HCT116 (cell line): ENCODE results near the gene OGA. TPM values are rescaled to one million over a fixed set of nuclear protein-coding genes. Genes with fewer than 3 reads are reported as not detected.

ENCODE experiments used
- ATAC-seq: fragments of 200-7000 bp; cut with Tn5 transposase; 2 replicates; pipeline ENCODE4 v1.9.1; 2020; ENCODE audit warnings: mild to moderate bottlenecking, moderate library complexity
- BruUV-seq: library from RNA; stranded (reverse); fragments of 400-500 nt; replicated peaks from 2 replicates; lab custom pipeline; 2021; lab: Mats Ljungman, UMichigan
- CTCF ChIA-PET: fragments of 300-600 bp; sonication (Branson Sonifier 250); formaldehyde crosslinking; loops from one replicate; lab custom pipeline; 2021; ENCODE audit warnings: antibody characterized with exemption; lab: Charles Lee
- POLR2A ChIA-PET: fragments of 300-600, 350-600 bp; sonication (Branson Sonifier 250); formaldehyde crosslinking; loops from one replicate; lab custom pipeline; 2021; ENCODE audit warnings: antibody characterized with exemption; lab: Charles Lee
- RAD21 ChIA-PET, 2 experiments: fragments of 300-600 bp; sonication (Branson Sonifier 250); formaldehyde crosslinking; loops; one replicate each; lab custom pipeline; 2023; ENCODE audit warnings: low total read pairs in 2 of 2; ENCODE audit not compliant: uncharacterized antibody in 2 of 2, unreplicated experiment in 2 of 2, low non-redundant PET in 1 of 2; lab: Charles Lee
- DNase-seq: peaks from one replicate; pipeline ENCODE4 v3.0.0-alpha.2; 2010; ENCODE audit warnings: low read depth, low spot score
- H2AFZ ChIP-seq: fragments of 200-600 bp; shearing (Covaris generic), sonication (generic); 2 replicates; pipeline ENCODE4 v1.6.1; 2017; ENCODE audit warnings: low read depth, mixed run types, mixed read lengths, antibody characterized with exemption, low read length; ENCODE audit not compliant: poor library complexity, severe bottlenecking
- H3K27ac ChIP-seq: 2 replicates; pipeline ENCODE4 v1.5.1; 2012; ENCODE audit warnings: low read depth, low read length
- H3K27me3 ChIP-seq: fragments of 200-600 bp; sonication (generic); 2 replicates; pipeline ENCODE4 v1.6.1; 2016; ENCODE audit warnings: mixed run types, low read length, mixed read lengths; ENCODE audit not compliant: insufficient read depth
- H3K36me3 ChIP-seq, 2 experiments: fragments of 200-500 bp in 1 of 2; fragments of 200-600 bp in 1 of 2; sonication (Bioruptor generic) in 1 of 2; sonication (generic) in 1 of 2; 2 replicates each; pipeline versions ENCODE4 v1.5.1 to v1.6.1; 2014 to 2016; ENCODE audit warnings: low read length in 2 of 2, inconsistent platforms in 1 of 2, mixed read lengths in 1 of 2, mixed run types in 1 of 2; ENCODE audit not compliant: insufficient read depth in 2 of 2, control insufficient read depth in 1 of 2
- H3K4me1 ChIP-seq, 2 experiments: fragments of 200-600 bp in 1 of 2; sonication (generic) in 1 of 2; 2 replicates each; pipeline versions ENCODE4 v1.5.1 to v1.6.1; 2012 to 2017; ENCODE audit warnings: low read length in 2 of 2, inconsistent platforms in 1 of 2, mild to moderate bottlenecking in 1 of 2, mixed read lengths in 1 of 2, mixed run types in 1 of 2, moderate library complexity in 1 of 2; ENCODE audit not compliant: insufficient read depth in 2 of 2, control insufficient read depth in 1 of 2
- H3K4me2 ChIP-seq: fragments of 200-600 bp; sonication (generic); 2 replicates; pipeline ENCODE4 v1.6.1; 2017; ENCODE audit warnings: mixed run types, low read length, mixed read lengths
- H3K4me3 ChIP-seq, 2 experiments: fragments of 200-600 bp in 1 of 2; sonication (generic) in 1 of 2; replicated peaks in 1 of 2; 2 replicates each; pipeline ENCODE4 v1.5.1; 2011 to 2016; ENCODE audit warnings: low read length in 2 of 2, control low read depth in 1 of 2, low read depth in 1 of 2, mild to moderate bottlenecking in 1 of 2, mixed read lengths in 1 of 2, mixed run types in 1 of 2
- H3K79me2 ChIP-seq: fragments of 200-600 bp; sonication (generic); 2 replicates; pipeline ENCODE4 v1.6.1; 2017; ENCODE audit warnings: mild to moderate bottlenecking, mixed run types, low read length, moderate library complexity, mixed read lengths; ENCODE audit not compliant: insufficient read depth
- H3K9ac ChIP-seq: fragments of 200-600 bp; sonication (generic); 2 replicates; pipeline ENCODE4 v1.6.1; 2016; ENCODE audit warnings: low read length, mixed read lengths
- H3K9me2 ChIP-seq: fragments of 200-600 bp; sonication (generic), shearing (Covaris generic); 2 replicates; pipeline ENCODE4 v1.6.1; 2017; ENCODE audit warnings: mixed run types, mild to moderate bottlenecking, moderate library complexity; ENCODE audit not compliant: insufficient read depth
- H3K9me3 ChIP-seq, 2 experiments: fragments of 200-500 bp in 1 of 2; fragments of 200-600 bp in 1 of 2; sonication (Bioruptor generic) in 1 of 2; sonication (generic) in 1 of 2; 2 replicates each; pipeline ENCODE4 v1.6.1; 2014 to 2017; ENCODE audit warnings: low read length in 2 of 2, mixed read lengths in 2 of 2, inconsistent platforms in 1 of 2, low read depth in 1 of 2, mild to moderate bottlenecking in 1 of 2, mixed run types in 1 of 2, moderate library complexity in 1 of 2; ENCODE audit not compliant: control insufficient read depth in 1 of 2, insufficient read depth in 1 of 2
- H4K20me1 ChIP-seq: fragments of 200-600 bp; sonication (generic), shearing (Covaris generic); 2 replicates; pipeline ENCODE4 v1.6.1; 2017; ENCODE audit warnings: mixed run types, mild to moderate bottlenecking, moderate library complexity; ENCODE audit not compliant: insufficient read depth
- CEBPB ChIP-seq: IDR thresholded peaks from 2 replicates; pipeline ENCODE4 v1.6.1; 2012; ENCODE audit warnings: low read depth
- POLR2A ChIP-seq: IDR thresholded peaks from 2 replicates; pipeline ENCODE4 v1.7.0; 2011; ENCODE audit warnings: borderline replicate concordance; ENCODE audit not compliant: insufficient read depth, insufficient read length; ENCODE audit errors: extremely low read depth
- POLR2AphosphoS5 ChIP-seq: IDR thresholded peaks from 2 replicates; pipeline ENCODE4 v1.6.1; 2011; ENCODE audit warnings: mild to moderate bottlenecking, low read depth, low read length, moderate library complexity
- RAD21 ChIP-seq: IDR thresholded peaks from 2 replicates; pipeline ENCODE4 v1.6.1; 2012; ENCODE audit warnings: low read depth, mild to moderate bottlenecking
- SRF ChIP-seq: IDR thresholded peaks from 2 replicates; pipeline ENCODE4 v1.6.1; 2012; ENCODE audit warnings: low read depth
- TCF7L2 ChIP-seq: IDR thresholded peaks from 2 replicates; pipeline ENCODE4 v1.7.0; 2011; ENCODE audit warnings: borderline replicate concordance, inconsistent platforms; ENCODE audit not compliant: insufficient read depth, insufficient read length; ENCODE audit errors: extremely low read depth
- ZFX ChIP-seq: fragments of 450-650 bp; IDR thresholded peaks from 2 replicates; pipeline ENCODE4 v1.6.1; 2017
- intact Hi-C: fragments of 100-400 bp; cut with micrococcal nuclease; formaldehyde crosslinking; loops from 2 replicates; pipeline ENCODE4 v1.10.0; 2022
- total RNA-seq: library from RNA; stranded (reverse); gene quantifications from one replicate; pipeline ENCODE4 v1.2.1, GENCODE V29; 2021; ENCODE audit not compliant: unreplicated experiment
- TF ChIP-seq, protein P1 (sequence below), 3 experiments: fragments of 200-600 bp in 1 of 3; sonication (generic) in 1 of 3; IDR thresholded peaks in 2 of 3; conservative IDR thresholded peaks in 1 of 3; 2 replicates each; pipeline ENCODE4 v1.5.1; 2012 to 2017; ENCODE audit warnings: low read depth in 2 of 3, low read length in 2 of 3, antibody characterized with exemption in 1 of 3, borderline replicate concordance in 1 of 3, control low read depth in 1 of 3, mild to moderate bottlenecking in 1 of 3, mixed read lengths in 1 of 3, mixed run types in 1 of 3, moderate library complexity in 1 of 3; ENCODE audit not compliant: insufficient read depth in 1 of 3
- TF ChIP-seq, protein P2 (sequence below): IDR thresholded peaks from 2 replicates; pipeline ENCODE4 v1.6.1; 2011; ENCODE audit warnings: mild to moderate bottlenecking, low read length, moderate library complexity; ENCODE audit not compliant: insufficient replicate concordance; ENCODE audit errors: extremely low read depth

OGA gene
- total RNA-seq, 1 experiment from 2014 or later = 127 TPM

DNA sequence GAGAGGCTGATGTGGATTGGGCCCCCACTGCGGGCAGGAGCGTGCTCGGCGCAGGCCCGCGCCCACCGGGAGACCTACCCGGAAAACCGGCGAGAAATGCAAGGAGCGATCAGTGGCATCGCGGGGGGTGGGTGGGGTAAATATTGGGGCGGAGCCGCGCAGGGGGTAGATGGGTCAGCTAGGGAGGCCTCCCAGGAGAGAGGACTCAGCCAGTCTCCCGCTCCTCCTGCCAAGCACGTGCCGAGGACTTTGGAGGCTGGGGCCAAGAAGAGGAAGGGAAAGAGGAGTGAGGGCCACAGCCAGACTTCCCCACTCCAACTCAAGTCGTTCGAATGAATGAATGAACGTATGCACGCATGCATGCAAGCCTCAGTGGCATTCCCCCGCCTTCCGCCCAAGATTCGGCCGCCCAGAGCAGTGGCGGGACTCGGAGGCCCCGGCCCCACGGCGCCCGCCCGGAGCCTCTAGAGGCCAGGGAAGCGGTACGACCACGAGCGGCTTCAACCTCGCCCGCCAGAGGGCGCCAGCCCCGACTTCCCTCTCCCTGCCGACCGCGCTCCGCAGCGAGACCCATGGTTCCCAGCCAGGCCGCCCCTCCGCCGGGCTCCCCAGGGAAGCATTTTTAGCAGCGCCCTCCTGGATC is 38.6 kb downstream of the OGA start:
- H3K27me3 ChIP-seq = no peaks in the 10 kb centered on the region

More for the DNA sequence above, 38.6 kb downstream of the OGA start:
- CTCF ChIA-PET = interaction anchor here (1.0 to 5.8 kb wide), 4 partner anchors 175 to 761 kb away, joined by 3 to 220 read pairs (median 38); no protein-coding TSS in a partner anchor
- DNase-seq = peak; percentile 36
- POLR2A ChIA-PET = no interaction called here
- H4K20me1 ChIP-seq = peaks cover 3% of the 10 kb centered on the region; the same call in 1 of the 2 replicates
- no TSS peak for BruUV-seq
- peaks cover 44% of the 10 kb centered on the region for H3K79me2 ChIP-seq
- peaks cover 19 to 43% of the 10 kb centered on the region in 2 experiments for H3K4me1 ChIP-seq
- H3K9ac ChIP-seq = peak overlapping the region; percentile 23
- H3K27ac ChIP-seq = peak overlapping the region; percentile 66
- no peak for TF ChIP-seq POLR2A
- no peak for TF ChIP-seq SRF
- no peak for TF ChIP-seq ZFX
- no peak for TF ChIP-seq CEBPB
- TF ChIP-seq, protein P1, sequence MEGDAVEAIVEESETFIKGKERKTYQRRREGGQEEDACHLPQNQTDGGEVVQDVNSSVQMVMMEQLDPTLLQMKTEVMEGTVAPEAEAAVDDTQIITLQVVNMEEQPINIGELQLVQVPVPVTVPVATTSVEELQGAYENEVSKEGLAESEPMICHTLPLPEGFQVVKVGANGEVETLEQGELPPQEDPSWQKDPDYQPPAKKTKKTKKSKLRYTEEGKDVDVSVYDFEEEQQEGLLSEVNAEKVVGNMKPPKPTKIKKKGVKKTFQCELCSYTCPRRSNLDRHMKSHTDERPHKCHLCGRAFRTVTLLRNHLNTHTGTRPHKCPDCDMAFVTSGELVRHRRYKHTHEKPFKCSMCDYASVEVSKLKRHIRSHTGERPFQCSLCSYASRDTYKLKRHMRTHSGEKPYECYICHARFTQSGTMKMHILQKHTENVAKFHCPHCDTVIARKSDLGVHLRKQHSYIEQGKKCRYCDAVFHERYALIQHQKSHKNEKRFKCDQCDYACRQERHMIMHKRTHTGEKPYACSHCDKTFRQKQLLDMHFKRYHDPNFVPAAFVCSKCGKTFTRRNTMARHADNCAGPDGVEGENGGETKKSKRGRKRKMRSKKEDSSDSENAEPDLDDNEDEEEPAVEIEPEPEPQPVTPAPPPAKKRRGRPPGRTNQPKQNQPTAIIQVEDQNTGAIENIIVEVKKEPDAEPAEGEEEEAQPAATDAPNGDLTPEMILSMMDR (IDR thresholded peaks at IDR 0.05 in 2 of 3, conservative IDR thresholded peaks at IDR 0.05 in 1 of 3; ENCODE audit: borderline replicate concordance in 1 of 3, insufficient read depth in 1 of 3, low read depth in 2 of 3, low read length in 2 of 3) = peak in 2 of 3 experiments; percentile 91 to 92; a peak in 4 of 6 replicates
- TF ChIP-seq, protein P2, sequence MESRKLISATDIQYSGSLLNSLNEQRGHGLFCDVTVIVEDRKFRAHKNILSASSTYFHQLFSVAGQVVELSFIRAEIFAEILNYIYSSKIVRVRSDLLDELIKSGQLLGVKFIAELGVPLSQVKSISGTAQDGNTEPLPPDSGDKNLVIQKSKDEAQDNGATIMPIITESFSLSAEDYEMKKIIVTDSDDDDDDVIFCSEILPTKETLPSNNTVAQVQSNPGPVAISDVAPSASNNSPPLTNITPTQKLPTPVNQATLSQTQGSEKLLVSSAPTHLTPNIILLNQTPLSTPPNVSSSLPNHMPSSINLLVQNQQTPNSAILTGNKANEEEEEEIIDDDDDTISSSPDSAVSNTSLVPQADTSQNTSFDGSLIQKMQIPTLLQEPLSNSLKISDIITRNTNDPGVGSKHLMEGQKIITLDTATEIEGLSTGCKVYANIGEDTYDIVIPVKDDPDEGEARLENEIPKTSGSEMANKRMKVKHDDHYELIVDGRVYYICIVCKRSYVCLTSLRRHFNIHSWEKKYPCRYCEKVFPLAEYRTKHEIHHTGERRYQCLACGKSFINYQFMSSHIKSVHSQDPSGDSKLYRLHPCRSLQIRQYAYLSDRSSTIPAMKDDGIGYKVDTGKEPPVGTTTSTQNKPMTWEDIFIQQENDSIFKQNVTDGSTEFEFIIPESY = no peak
- TF ChIP-seq RAD21 = no peak
- no peak for TF ChIP-seq TCF7L2
- peak; percentile 31; the same call in 1 of the 2 replicates for TF ChIP-seq POLR2AphosphoS5
- TF ChIP-seq, all 23 proteins: peak for 2
- Histone ChIP-seq H3K4me3 (peak overlapping the region in 1 of 2 experiments; percentile 32; a peak in 1 of 4 replicates), H3K9me2 (no peaks in the 10 kb centered on the region), H3K4me2 (peak overlapping the region; percentile 94), H3K36me3 (peaks cover 0 to 28% of the 10 kb centered on the region in 2 experiments; a peak in 1 of 4 replicates), H2AFZ (no peak overlapping the region), H3K9me3 (no peaks in the 10 kb centered on the region)
- ATAC-seq = peak; percentile 56
- RAD21 ChIA-PET = interaction anchor here in 1 of 2 experiments (0.6 to 0.7 kb wide), 2 partner anchors 9 to 566 kb away, joined by 3 read pairs; no protein-coding TSS in a partner anchor
- intact Hi-C loops = loop anchor here (2.0 to 5.0 kb wide), 4 partner anchors 38 to 293 kb away; partner anchors contain the start of genes DPCD, OGA and POLL
